ENCODE measurements around the gene ZBTB20. TPM values are rescaled to one million over a fixed set of nuclear protein-coding genes. Genes with fewer than 3 reads are reported as not detected.

ZBTB20 gene
- total RNA-seq, 1 experiment from 2014 or later, result 10.7 TPM

DNA sequence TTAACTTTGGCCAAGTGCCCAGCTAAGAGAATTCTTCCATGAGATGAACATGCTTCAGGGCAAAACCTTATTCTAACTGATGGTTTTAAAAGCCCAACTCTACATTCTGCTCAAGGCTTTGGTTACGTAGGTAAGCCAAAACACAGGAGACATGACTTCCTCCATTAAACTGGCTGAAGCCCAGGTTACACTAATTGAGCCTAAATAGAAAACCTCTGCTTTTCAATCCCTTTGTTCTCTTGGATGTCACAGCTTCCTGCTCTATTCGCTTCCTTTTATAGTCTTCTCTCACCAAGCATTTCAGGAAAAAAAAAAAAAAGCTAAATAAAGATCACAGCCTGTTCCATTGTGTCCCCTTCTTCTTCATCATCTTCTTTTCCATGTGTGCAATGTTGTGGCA is 432.9 kb downstream of the ZBTB20 start:
- CTCF ChIA-PET, result interaction anchor here (1.0 kb wide), 1 partner anchor 15 kb away, joined by 4 read pairs; no protein-coding TSS in a partner anchor

GRCh38 chr3:114712728-114713492 is 434.2 kb downstream of the ZBTB20 start:
- POLR2A ChIA-PET, result no interaction called here
- CTCF ChIA-PET, result interaction anchor here (1.0 to 1.4 kb wide), 2 partner anchors 17 to 184 kb away, joined by 3 to 4 read pairs; no protein-coding TSS in a partner anchor
- Mint-ChIP-seq H3K4me3 (ENCODE audit: unreplicated experiment) (no peak overlapping the region), H3K4me1 (ENCODE audit: insufficient read depth, unreplicated experiment) (peaks cover 16% of the 10 kb centered on the region), H3K27ac (ENCODE audit: low read depth, unreplicated experiment) (no peak overlapping the region), H3K36me3 (ENCODE audit: insufficient read depth, unreplicated experiment) (peaks cover 9% of the 10 kb centered on the region), H3K27me3 (ENCODE audit: insufficient read depth, unreplicated experiment) (no peaks in the 10 kb centered on the region), H3K9me3 (ENCODE audit: unreplicated experiment) (no peaks in the 10 kb centered on the region)
- no peak for DNase-seq (ENCODE audit: unreplicated experiment)
- TF ChIP-seq, protein P1, sequence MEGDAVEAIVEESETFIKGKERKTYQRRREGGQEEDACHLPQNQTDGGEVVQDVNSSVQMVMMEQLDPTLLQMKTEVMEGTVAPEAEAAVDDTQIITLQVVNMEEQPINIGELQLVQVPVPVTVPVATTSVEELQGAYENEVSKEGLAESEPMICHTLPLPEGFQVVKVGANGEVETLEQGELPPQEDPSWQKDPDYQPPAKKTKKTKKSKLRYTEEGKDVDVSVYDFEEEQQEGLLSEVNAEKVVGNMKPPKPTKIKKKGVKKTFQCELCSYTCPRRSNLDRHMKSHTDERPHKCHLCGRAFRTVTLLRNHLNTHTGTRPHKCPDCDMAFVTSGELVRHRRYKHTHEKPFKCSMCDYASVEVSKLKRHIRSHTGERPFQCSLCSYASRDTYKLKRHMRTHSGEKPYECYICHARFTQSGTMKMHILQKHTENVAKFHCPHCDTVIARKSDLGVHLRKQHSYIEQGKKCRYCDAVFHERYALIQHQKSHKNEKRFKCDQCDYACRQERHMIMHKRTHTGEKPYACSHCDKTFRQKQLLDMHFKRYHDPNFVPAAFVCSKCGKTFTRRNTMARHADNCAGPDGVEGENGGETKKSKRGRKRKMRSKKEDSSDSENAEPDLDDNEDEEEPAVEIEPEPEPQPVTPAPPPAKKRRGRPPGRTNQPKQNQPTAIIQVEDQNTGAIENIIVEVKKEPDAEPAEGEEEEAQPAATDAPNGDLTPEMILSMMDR (IDR thresholded peaks at IDR 0.05; ENCODE audit: unreplicated experiment), result no peak
- BruUV-seq (replicated peaks), result no TSS peak
- intact Hi-C loops (cut with micrococcal nuclease), result no loop called here

More for the DNA sequence above, 432.9 kb downstream of the ZBTB20 start:
- Mint-ChIP-seq H3K4me3 (ENCODE audit: unreplicated experiment) (no peak overlapping the region), H3K9me3 (ENCODE audit: unreplicated experiment) (no peaks in the 10 kb centered on the region), H3K27ac (ENCODE audit: low read depth, unreplicated experiment) (no peak overlapping the region), H3K27me3 (ENCODE audit: insufficient read depth, unreplicated experiment) (no peaks in the 10 kb centered on the region), H3K4me1 (ENCODE audit: insufficient read depth, unreplicated experiment) (peaks cover 9% of the 10 kb centered on the region), H3K36me3 (ENCODE audit: insufficient read depth, unreplicated experiment) (peaks cover 9% of the 10 kb centered on the region)
- BruUV-seq (replicated peaks), result no TSS peak
- DNase-seq (ENCODE audit: unreplicated experiment), result peak; percentile 14
- intact Hi-C loops (cut with micrococcal nuclease), result no loop called here
- POLR2A ChIA-PET, result no interaction called here
- TF ChIP-seq, protein P1 (IDR thresholded peaks at IDR 0.05; ENCODE audit: unreplicated experiment), result no peak

DNA sequence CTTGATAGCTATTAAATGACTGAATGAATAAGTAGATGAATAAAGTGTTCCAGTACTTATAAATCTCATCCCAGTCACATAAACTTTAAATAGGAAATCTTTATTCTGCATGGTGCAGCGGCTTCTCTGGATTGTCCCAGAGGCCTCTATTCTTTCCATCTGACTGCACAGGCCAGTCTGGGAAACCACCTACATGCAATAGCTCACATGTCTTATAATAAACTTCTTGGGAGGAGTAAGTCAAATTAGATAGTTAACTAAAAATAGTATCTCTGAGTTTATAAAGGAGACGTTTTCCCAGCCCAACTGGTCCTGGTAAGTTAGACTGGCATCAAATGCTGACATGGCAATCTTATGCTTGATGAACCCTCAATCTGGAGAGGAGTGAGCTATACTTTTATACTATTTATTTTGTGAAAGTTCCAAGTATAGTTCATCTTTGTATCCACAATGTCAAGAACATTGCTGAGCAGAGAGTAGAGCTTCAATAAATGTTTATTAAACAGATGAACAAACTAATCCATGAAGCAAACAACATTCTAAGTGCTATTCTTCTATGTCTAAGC is 435.7 kb downstream of the ZBTB20 start:
- no peak for DNase-seq (ENCODE audit: unreplicated experiment)
- TF ChIP-seq, protein P1 (IDR thresholded peaks at IDR 0.05; ENCODE audit: unreplicated experiment), result no peak
- H3K27ac Mint-ChIP-seq (ENCODE audit: low read depth, unreplicated experiment), result no peak overlapping the region
- peaks cover 27% of the 10 kb centered on the region for H3K4me1 Mint-ChIP-seq (ENCODE audit: insufficient read depth, unreplicated experiment)
- no TSS peak for BruUV-seq (replicated peaks)
- H3K27me3 Mint-ChIP-seq (ENCODE audit: insufficient read depth, unreplicated experiment), result no peaks in the 10 kb centered on the region
- H3K36me3 Mint-ChIP-seq (ENCODE audit: insufficient read depth, unreplicated experiment), result peaks cover 9% of the 10 kb centered on the region
- no peaks in the 10 kb centered on the region for H3K9me3 Mint-ChIP-seq (ENCODE audit: unreplicated experiment)
- ChIA-PET POLR2A (interaction anchor here (0.6 to 1.5 kb wide), 2 partner anchors 10 to 364 kb away, joined by 3 to 7 read pairs; no protein-coding TSS in a partner anchor), CTCF (no interaction called here)
- intact Hi-C loops (cut with micrococcal nuclease), result no loop called here
- H3K4me3 Mint-ChIP-seq (ENCODE audit: unreplicated experiment), result no peak overlapping the region

DNA sequence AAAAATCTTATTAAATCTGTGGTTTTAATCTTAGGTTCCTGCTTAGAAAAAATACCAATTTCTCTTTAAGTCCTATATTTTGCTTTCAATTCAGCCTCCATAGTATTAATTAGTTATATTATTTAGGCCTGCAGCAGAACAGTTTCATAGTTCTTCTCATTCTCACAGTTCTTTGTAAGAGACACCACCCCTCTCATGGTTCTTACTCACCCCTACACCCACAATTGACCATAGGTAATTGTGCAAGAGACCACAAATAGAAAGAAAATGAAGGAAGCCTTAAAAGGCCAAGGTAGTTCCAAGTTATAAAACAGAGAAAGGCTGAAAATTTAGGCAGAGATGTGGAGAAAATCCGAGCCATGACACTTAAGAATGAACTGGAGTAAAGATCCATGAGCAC is 438.0 kb downstream of the ZBTB20 start:
- no TSS peak for BruUV-seq (replicated peaks)
- peak; percentile 69 for DNase-seq (ENCODE audit: unreplicated experiment)
- Mint-ChIP-seq H3K27ac (ENCODE audit: low read depth, unreplicated experiment) (no peak overlapping the region), H3K9me3 (ENCODE audit: unreplicated experiment) (no peaks in the 10 kb centered on the region), H3K4me3 (ENCODE audit: unreplicated experiment) (no peak overlapping the region), H3K4me1 (ENCODE audit: insufficient read depth, unreplicated experiment) (peaks cover 28% of the 10 kb centered on the region), H3K27me3 (ENCODE audit: insufficient read depth, unreplicated experiment) (no peaks in the 10 kb centered on the region), H3K36me3 (ENCODE audit: insufficient read depth, unreplicated experiment) (peaks cover 9% of the 10 kb centered on the region)
- CTCF ChIA-PET, result interaction anchor here (0.5 kb wide), 1 partner anchor 373 kb away, joined by 5 read pairs; no protein-coding TSS in a partner anchor
- intact Hi-C loops (cut with micrococcal nuclease), result loop anchor here (5.0 kb wide), 1 partner anchor 212 kb away; no protein-coding TSS in a partner anchor
- TF ChIP-seq, protein P1 (IDR thresholded peaks at IDR 0.05; ENCODE audit: unreplicated experiment), result no peak
- POLR2A ChIA-PET, result interaction anchor here (0.5 kb wide), 1 partner anchor 418 kb away, joined by 4 read pairs; no protein-coding TSS in a partner anchor

Data from MCF 10A (cell line).